Ammon's horn (tissue), 1 donor: ENCODE measurements around the gene BPHL.
"Not testable (repeated sequence)": the region's sequence is repeated elsewhere in the genome, so short reads cannot be mapped to it uniquely, and the experiment has no call there.

Experiments
- DNase-seq: peaks from one replicate; pipeline ENCODE4 v3.0.0-alpha.2; 2016; ENCODE audit warnings: low spot score

BPHL gene

DNA sequence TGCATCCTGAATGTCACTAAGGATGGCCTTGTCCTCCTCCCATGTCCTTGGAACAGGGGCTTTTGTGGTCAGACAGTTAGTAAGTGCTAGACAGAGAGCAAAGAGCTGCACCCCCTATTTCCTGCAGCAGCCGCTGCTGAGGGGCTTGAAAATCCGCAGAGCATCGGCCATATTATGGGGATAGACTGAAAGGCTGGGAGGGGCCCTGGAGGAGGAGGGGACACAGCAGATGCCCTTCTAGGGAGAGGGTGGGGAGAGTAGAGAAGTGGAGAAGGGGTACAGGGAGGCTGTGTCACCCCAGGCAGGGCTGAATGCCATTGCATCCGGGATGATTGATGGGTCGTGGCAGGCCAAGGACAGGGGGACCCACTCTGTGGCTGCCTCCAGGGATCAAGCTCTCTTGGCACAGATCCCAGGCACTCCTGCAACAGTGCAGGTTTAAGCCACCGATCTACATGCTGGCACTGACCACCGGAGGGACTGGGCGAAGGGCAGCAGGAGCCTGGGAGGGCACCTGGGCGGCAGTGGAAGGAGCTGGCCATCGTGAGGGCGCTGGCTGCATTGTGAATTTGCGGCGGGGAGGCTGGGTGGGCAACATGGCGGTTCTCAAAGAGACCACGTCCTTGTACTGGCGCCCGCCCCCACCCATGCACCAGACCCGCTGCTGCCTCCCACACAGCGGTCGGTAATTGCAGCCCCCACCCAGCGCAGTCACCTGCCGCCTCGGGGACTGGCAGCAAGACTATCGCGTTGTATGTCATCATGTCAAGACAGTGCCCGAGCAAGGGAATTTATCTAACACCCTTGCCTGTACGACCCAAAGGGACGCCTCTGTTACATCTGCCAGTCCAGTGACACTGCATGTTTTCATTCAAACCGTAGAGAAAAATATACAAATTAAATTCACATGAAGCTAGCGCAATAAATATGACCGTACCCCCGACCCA is 37.9 kb downstream of the BPHL start:
- peak; percentile 44 for DNase-seq

DNA sequence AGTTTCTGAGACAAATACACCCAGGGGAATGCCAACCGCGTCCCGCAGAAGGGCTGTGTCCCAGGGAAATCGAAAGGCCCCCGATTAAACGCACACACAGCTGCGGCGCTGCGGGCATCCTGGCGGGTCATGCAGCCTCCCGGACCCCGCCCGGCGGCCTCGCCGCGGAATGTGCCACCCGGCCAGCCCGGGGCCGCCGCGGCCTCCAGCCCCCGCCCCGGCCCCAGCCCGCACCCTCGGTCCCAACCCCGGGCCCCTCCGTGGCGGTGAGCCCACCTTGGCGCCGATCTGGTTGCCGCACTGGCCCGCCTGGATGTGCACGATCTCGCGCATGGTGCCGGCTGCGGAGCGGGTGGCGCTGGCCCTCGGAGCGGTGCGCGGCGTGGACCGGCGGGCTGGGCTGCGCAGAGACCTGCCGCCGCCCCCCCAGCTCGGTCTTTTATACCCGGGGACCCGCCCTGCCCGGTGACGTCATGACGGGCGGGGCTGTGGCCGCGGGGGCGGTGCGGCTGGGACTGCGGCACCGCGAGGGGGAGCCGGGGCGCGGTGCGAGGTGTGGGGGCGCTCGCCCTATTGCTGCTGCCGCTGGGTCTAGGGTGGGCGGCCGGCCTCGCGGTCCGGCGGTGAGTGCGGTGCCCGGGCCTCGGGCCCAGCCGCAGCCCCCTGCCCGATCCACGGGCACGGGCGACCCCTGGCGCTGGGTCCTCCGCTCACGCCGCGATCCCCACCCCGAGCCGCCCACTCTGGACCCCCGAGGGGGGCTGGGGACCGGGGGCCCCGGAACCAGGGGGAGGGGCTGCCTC is 38.8 kb downstream of the BPHL start, which contains the start of gene TUBB2A:
TUBB2A (minus strand) TSS at position 414 of the 803 bp plus-strand sequence; CDS start at position 333, 81 bp downstream.
- DNase-seq, result peak; percentile 89

DNA sequence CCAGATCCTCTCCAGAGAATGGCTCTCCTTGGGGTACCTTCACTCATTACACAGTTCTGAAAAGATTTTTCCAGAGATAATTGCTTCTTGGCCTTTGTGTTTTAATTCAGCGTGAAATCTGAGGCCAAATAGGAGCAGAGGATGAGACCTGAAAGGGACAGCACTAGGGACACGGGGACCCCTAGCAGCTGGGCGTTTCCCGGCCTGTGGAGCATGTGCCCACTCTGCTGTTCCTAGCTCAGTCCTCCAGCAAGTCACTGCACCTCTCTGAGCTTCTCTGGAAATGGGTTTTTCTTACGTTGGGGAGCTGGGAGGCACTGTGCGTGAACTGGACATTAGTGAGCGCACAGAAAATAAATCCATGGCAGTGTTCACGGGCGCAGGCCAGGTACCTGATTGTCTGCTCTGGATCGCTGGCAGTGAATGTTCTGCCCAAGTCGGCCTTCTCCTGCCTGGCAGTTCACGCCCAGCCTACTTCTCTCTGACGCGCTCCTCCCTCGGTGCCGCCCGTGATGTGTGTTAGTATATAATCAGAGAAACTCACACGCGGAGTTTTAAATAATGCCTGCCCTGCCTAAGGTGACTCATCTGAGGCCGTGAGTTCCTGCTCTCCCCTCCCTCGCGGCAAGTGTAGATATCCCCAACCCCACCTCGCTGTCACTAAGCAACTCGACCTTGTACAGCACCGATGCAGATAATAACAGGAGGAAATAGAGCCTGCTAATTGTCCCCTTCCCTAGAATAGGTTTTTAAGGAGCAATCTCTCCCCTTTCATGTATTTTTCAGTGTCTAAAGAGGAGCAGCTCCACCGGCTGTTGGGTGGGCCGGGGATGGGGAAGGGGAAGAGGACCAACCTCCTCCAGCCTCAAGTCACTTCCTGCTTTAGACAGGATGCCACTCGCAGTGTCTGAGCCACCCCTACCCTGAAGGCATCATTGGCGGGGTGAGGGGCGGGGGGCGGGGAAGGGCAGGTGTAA is 41.6 kb downstream of the BPHL start:
- no peak for DNase-seq

DNA sequence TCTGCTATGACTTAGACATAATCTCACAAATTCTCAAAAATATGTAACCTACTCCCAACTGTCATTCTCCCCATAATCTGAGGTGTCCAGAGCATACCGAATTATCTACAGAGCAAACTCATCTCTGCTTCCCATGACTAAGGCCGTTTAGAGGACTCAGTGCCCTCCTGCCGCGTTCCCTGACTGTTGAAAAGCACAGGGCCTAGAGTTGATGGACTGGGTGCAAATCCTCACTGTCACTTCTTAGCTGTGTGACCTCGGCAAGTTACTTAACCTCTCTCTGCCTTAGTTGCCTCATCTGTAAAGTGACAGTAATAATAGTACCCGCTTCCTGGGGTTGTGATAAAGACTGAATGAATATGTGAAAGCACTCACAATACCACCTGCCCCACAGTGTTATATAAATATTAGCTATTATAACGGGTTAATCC is 43.6 kb downstream of the BPHL start:
- DNase-seq, result no peak

GRCh38 chr6:3162565-3163247 is 44.2 kb downstream of the BPHL start:
- peak; percentile 80 for DNase-seq

DNA sequence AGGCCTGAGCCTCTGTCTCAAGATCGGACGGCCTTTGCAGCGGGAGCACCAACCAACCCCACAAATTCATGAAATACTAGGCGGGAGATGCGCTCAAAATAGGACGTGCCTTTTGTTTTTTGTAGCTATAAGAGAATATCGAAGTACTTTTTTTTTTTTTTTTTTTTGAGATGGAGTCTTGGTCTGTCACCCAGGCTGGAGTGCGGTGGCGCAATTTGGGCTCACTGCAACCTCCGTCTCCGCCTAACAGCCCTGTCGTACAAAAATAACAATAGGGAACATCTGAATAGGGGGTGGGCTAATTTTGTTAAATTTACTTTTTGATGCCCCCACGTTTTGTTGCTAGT is 44.7 kb downstream of the BPHL start:
- no peak for DNase-seq

DNA sequence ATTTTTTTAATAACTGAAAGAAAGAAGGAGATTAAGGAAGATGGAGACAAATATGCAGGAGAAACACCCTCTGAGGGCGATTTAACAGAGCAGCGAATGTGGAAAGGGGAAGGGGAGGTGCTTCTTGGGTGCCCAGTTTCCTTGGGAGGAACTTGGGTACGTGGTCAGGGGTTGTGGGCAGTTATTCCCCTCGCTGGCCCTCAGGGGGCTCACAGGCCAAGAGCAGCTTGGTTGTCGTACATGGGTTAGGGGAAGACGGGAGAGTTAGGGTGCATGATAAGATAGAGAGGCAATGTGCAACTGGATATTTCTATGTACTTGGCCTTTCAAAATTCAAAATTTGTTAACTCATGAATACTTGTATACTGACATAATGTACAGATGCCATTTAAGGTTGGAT is 45.9 kb downstream of the BPHL start:
- no peak for DNase-seq

- DNase-seq, result no peak
These were observed 47.4 kb downstream of the BPHL start for GRCh38 chr6:3165631-3166534.

DNA sequence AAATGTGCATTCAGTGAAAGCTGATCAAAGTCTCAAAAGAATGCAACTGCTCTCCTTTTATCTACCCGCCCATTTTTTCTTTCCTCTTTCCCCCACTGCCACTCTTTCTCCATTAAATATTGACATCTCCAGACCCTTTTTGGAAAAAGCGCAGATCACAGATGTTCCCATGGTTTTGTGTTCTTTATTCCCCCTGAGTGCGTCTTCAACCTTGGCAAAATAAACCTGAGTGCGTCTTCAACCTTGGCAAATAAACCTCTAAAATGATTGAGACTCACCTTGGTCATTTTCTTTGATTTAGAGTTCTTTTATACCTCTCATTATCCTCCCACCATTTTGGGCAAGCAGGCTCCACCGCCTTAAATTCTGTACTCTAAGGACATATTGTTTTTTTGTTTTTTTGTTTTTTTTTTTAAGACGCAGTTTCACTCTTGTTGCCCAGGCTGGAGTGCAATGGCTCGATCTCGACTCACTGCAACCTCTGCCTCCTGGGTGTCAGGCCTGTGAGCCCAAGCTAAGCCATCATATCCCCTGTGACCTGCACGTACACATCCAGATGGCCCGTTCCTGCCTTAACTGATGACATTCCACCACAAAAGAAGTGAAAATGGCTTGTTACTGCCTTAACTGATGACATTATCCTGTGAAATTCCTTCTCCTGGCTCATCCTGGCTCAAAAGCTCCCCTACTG is 48.2 kb downstream of the BPHL start:
- not testable (repeated sequence) for DNase-seq

DNA sequence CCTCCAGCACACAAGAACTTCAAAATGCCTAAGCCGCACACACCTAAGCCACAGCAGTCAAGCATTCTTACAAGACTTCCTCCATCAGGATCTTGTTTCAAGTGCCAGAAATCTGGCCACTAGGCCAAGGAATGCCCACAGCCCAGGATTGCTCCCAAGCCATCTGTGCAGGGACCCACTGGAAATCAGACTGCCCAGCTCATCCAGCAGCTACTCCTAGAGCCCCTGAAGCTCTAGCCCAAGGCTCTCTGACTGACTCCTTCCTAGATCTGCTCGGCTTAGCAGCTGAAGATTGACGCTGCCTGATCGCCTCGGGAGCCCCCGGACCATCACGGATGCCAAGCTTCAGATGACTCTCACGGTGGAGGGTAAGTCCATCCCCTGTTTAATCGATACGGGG is 49.5 kb downstream of the BPHL start:
- not testable (repeated sequence) for DNase-seq

GRCh38 chr6:3170676-3171075 is 52.2 kb downstream of the BPHL start:
- DNase-seq, result not testable (repeated sequence)

GRCh38 chr6:3171313-3172175 is 53.0 kb downstream of the BPHL start:
- not testable (repeated sequence) for DNase-seq

- not testable (repeated sequence) for DNase-seq
These were observed 54.3 kb downstream of the BPHL start for GRCh38 chr6:3172789-3173188.

- DNase-seq, result not testable (repeated sequence)
These were observed 55.2 kb downstream of the BPHL start for GRCh38 chr6:3173636-3174089.

DNA sequence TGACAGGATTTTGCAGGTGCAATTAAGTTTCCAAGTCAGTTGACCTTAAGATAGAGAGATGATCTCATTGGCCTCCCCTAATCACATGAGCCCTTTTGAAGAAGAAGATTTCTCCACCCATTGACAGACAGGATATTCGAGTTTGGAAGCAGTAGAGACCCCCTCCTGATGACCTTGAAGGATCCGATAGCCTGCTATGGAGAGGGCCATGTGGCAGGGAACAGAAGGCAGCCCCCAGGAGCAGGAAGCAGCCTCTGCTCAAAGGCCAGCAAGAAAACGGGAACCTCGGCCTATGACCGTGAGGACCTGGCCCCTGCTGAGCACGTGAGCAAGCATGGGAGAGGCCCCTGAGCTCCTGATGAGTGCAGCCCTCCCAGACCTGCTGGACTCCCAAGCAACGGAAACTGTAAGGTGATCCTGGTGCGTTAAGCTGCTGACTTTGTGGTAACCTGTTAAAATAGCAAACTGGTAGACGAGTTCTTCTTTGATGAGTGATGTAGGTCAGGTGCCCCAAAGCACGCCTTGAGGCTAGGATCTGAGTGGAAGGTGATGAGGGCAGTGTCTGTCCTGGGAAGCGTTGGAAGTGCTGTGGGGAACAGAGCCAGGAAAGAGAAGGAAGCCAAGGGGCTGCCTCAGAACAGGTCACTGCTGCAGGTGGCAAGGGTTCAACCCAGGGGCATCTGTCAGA is 57.3 kb downstream of the BPHL start:
- DNase-seq, result no peak

DNA sequence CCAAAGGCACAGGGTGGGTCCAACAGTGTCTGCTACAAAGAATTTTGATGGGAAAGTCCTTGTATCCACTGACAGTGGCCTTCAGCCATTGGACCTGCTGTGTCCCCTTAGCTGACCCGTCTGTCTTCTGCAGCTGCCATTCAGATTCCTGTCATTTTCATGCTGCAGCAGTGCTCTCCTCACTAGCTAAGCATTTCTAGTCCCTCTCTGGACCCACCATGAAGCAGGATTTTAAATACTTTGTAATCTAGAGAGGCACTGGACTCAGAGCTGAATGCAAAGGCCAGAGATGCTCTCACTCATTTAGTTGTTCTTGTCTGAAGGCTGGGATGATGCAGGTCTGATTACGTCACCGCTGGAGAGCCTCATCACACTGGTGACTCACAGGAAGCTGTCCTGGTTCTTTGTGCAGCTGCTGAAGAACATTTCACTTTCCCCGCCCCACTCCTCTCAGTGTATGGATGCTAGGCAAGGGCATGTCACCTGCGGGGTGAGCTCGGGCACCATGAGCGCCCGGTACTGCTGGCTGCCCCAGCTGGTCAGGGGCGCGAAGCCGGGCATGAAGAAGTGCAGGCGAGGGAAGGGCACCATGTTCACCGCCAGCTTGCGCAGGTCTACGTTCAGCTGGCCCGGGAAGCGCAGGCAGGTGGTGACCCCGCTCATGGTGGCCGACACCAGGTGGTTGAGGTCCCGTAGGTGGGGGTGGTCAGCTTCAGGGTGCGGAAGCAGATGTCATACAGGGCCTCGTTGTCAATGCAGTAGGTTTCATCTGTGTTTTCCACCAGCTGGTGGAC is 58.2 kb downstream of the BPHL start:
- peak; percentile 44 for DNase-seq

DNA sequence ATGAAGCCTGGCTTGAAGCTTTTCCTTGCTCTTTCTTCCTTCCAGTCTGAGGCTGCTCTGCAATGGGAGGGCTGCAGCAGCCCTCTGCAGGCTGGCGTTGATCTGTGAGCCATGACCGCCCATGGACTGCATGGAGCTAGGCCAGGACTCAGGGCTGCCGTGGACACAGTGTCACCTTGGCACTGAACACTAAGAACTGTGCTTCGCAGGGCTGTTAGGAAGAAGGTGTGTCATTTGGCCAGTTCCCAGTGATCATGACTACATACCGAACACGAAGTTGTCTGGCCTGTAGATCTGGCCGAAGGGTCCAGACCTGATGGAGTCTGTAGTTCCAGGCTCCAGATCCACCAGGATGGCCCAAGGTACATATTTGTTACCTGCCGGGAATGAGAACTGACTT is 60.2 kb downstream of the BPHL start:
- DNase-seq, result not testable (repeated sequence)
